Mucosa of descending colon (tissue), 3 donors: ENCODE results near the gene KCNAB2. TPM values are rescaled to one million over a fixed set of nuclear protein-coding genes. Genes with fewer than 3 reads are reported as not detected.

Experiments used
- ATAC-seq: fragments of 200-7000 bp; cut with Tn5 transposase; one replicate; pipeline ENCODE4 v1.9.1; 2020; ENCODE audit warnings: mild to moderate bottlenecking, moderate library complexity
- DNase-seq, 3 donors: peaks; one replicate each; pipeline ENCODE4 v3.0.0-alpha.2; 2020
- H3K36me3 ChIP-seq: fragments of 200-600 bp; one replicate; pipeline ENCODE4 v1.8.0; 2021; ENCODE audit warnings: low read depth, mild to moderate bottlenecking
- H3K4me1 ChIP-seq: fragments of 200-600 bp; one replicate; pipeline ENCODE4 v1.8.0; 2021; ENCODE audit warnings: low read depth, mild to moderate bottlenecking
- H3K4me3 ChIP-seq: fragments of 200-600 bp; one replicate; pipeline ENCODE4 v1.8.0; 2021; ENCODE audit warnings: mild to moderate bottlenecking
- H3K9me3 ChIP-seq: fragments of 200-600 bp; one replicate; pipeline ENCODE4 v1.8.0; 2021; ENCODE audit warnings: mild to moderate bottlenecking
- intact Hi-C, 2 donors: fragments of 100-400 bp; cut with DNase I in 1 of 2; cut with micrococcal nuclease in 1 of 2; formaldehyde crosslinking; loops; one replicate each; pipeline versions ENCODE4 v1.11.0 to v1.11.1; 2022; cut with DNase I, micrococcal nuclease
- total RNA-seq, 3 donors: library from RNA; stranded (reverse); fragmentation: NEBNext Ultra II Directional in 2 of 3; extraction: Animal tissue kit (Norgen Biotek cat#: 25700) in 2 of 3; gene quantifications; one replicate each; pipeline versions ENCODE4 v1.2.1 to v1.2.4, GENCODE V29; 2021 to 2023
- TF ChIP-seq, protein P1 (sequence below): fragments of 200-600 bp; IDR thresholded peaks from one replicate; pipeline ENCODE4 v1.8.0; 2022; ENCODE audit warnings: antibody characterized with exemption, mild to moderate bottlenecking
- donor health status: DM: no; HTN: no; CAD: no; lungs with moderate emphysema.
- donor health status: DM: no; HTN: no; CAD: no.
- donor health status: DM: no; HTN: yes; CAD: no.

Gene KCNAB2
- total RNA-seq, 3 donors from 2014 or later = 6.9 to 15.7 (median 11.8) TPM

DNA sequence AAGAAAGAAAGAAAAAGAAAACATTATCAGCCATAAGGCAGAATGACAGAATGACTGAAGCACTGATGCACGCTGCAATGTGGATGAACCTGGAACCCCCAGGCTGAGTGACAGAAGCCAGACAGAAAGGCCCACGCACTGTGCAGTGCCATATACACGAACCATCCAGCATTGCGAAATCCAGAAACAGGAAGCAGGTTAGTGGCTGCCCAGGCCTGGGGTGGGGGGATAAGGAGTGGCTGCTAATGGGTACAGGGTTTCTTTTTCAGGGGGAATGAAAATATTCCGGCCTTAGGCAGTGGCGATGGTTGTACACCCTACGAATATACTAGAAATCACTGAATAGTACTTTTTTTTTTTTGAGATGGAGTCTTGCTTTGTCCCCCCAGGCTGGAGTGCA, 77.4 kb downstream of the KCNAB2 start:
- peaks cover 5% of the 10 kb centered on the region for H3K4me1 ChIP-seq
- TF ChIP-seq, protein P1, sequence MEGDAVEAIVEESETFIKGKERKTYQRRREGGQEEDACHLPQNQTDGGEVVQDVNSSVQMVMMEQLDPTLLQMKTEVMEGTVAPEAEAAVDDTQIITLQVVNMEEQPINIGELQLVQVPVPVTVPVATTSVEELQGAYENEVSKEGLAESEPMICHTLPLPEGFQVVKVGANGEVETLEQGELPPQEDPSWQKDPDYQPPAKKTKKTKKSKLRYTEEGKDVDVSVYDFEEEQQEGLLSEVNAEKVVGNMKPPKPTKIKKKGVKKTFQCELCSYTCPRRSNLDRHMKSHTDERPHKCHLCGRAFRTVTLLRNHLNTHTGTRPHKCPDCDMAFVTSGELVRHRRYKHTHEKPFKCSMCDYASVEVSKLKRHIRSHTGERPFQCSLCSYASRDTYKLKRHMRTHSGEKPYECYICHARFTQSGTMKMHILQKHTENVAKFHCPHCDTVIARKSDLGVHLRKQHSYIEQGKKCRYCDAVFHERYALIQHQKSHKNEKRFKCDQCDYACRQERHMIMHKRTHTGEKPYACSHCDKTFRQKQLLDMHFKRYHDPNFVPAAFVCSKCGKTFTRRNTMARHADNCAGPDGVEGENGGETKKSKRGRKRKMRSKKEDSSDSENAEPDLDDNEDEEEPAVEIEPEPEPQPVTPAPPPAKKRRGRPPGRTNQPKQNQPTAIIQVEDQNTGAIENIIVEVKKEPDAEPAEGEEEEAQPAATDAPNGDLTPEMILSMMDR = no peak
- no peak overlapping the region for H3K4me3 ChIP-seq
- no peaks in the 10 kb centered on the region for H3K36me3 ChIP-seq
- DNase-seq (peak in 1 of 3 donors; percentile 9), ATAC-seq (no peak)
- intact Hi-C loops = no loop called here
- no peaks in the 10 kb centered on the region for H3K9me3 ChIP-seq

DNA sequence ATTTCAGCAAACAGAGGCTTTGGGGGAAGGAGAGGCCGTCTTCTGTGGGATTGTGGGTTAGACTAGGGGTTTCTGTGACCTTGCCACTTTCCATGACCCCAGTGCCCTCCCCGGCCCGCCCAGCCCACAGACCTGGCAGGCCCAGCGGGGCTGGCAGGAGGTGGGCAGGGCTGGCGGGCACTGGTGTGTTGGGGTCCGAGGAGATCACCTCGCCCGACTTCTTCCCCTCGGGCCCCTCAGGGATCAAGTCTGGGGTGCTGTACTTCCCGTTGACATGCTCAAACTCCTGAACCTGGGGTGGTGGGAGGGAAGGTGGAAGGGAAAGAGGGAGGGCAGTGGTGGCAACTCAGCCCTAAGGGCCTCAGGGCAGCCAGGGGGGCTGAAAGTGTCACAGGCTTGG, 78.1 kb downstream of the KCNAB2 start:
- TF ChIP-seq, protein P1 = no peak
- Histone ChIP-seq H3K4me3 (no peak overlapping the region), H3K9me3 (no peaks in the 10 kb centered on the region), H3K4me1 (peaks cover 5% of the 10 kb centered on the region), H3K36me3 (no peaks in the 10 kb centered on the region)
- DNase-seq = peak in 1 of 3 donors; percentile 8
- ATAC-seq = no peak
- intact Hi-C loops = no loop called here

DNA sequence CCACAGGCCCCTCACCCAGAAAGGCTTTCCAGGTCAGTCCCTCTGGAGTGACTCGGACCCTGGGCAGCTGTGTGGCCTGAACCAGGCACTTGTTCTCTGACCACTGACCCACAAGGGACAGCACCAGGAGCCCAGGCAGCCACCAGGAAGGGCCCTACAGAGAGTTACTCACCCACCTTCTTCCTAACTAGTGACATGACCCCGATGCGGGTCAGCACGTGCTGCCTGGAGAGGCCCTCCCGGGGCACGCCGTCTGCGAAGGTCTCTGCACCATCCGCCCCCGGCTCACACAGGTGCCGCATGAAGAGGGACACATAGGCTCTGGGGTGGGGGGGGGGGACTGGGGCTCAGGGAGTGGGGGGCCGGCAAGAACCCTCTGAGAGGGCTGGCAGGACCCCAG, 78.7 kb downstream of the KCNAB2 start:
- DNase-seq (peak in 1 of 3 donors; percentile 37), ATAC-seq (no peak)
- TF ChIP-seq, protein P1 = no peak
- H3K4me3 ChIP-seq = no peak overlapping the region
- intact Hi-C loops = no loop called here
- peaks cover 5% of the 10 kb centered on the region for H3K4me1 ChIP-seq
- H3K36me3 ChIP-seq = no peaks in the 10 kb centered on the region
- H3K9me3 ChIP-seq = no peaks in the 10 kb centered on the region

DNA sequence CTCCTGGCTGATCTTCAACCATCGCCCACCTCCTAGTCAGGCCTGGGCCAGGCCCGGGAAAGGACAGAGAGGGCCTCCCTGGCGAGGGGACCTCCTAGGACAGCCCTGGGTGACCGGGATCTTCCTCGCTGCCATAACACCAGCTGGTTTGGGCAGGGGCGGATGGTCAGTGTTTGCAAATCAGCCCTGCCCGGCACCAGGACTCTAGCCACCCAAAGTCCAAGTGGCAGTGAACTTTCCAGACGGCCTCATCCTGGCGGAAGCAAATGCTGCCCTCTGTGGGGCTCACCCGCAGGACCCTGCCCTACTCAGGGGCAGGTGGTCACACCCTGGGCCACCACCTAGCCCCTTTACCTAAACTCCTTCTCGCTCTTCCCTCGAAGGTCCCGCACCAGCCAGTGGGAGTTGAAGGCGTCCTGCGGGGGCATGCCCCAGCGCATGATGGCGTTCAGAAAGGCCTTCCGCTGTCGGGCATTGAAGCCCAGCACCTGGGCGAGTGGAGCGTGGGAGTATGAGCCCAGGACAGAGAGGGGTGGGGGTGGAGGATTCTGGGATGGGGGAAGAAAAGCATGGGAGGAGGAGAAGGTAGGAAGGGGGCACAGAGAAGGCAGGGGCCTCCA, 79.2 kb downstream of the KCNAB2 start:
- ATAC-seq = no peak
- H3K4me3 ChIP-seq = no peak overlapping the region
- H3K9me3 ChIP-seq = no peaks in the 10 kb centered on the region
- DNase-seq = peak in 2 of 3 donors; percentile 12 to 31
- peaks cover 5% of the 10 kb centered on the region for H3K4me1 ChIP-seq
- intact Hi-C loops = no loop called here
- no peaks in the 10 kb centered on the region for H3K36me3 ChIP-seq
- TF ChIP-seq, protein P1 = no peak

DNA sequence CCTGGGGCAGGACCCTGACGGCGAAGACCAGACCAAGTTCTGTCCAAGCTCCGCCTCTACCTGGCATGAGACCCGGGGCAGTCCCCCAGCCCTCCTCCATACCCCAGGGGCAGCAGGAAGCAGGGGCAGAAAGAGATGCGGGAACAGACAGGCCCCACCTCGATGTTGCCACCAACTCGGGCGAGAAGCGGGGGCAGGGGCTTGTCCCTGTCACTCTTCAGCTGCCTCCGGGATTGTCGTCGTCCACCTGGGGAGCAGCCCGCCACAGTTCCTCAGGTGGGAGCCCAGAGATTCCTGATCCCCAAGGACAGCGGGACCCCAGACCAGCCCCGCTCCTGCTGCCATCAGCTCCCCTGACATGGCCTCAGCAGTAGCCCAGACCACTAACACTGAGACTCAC, 79.7 kb downstream of the KCNAB2 start:
- Histone ChIP-seq H3K36me3 (no peaks in the 10 kb centered on the region), H3K9me3 (no peaks in the 10 kb centered on the region), H3K4me1 (peaks cover 5% of the 10 kb centered on the region), H3K4me3 (no peak overlapping the region)
- TF ChIP-seq, protein P1 = no peak
- ATAC-seq (no peak), DNase-seq (peak in 2 of 3 donors; percentile 12 to 43)
- intact Hi-C loops = no loop called here

DNA sequence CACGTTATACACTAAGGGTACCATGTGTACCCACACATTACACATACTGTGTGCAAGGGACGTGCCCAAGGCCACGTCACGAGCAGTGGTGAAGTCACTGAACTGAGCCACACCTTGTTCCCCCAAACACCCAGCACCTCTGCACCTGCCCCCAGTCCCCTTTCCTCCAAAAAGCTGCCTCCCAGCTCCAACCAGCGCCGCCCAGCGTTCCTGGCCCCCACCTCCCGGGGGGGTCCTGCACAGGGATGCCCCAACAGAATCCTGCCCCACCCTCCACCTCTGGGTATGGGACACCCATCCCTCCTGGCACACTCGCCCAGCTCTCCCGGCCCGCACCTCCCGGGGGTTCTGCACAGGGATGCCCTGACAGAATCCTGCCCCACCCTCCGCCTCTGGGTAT, 80.3 kb downstream of the KCNAB2 start:
- H3K4me1 ChIP-seq = peaks cover 5% of the 10 kb centered on the region
- TF ChIP-seq, protein P1 = no peak
- ATAC-seq (no peak), DNase-seq (peak in 1 of 3 donors; percentile 33)
- H3K9me3 ChIP-seq = no peaks in the 10 kb centered on the region
- H3K4me3 ChIP-seq = no peak overlapping the region
- intact Hi-C loops = no loop called here
- H3K36me3 ChIP-seq = no peaks in the 10 kb centered on the region
